ENCODE results near the gene TPCN2.

The TPCN2 gene

DNA sequence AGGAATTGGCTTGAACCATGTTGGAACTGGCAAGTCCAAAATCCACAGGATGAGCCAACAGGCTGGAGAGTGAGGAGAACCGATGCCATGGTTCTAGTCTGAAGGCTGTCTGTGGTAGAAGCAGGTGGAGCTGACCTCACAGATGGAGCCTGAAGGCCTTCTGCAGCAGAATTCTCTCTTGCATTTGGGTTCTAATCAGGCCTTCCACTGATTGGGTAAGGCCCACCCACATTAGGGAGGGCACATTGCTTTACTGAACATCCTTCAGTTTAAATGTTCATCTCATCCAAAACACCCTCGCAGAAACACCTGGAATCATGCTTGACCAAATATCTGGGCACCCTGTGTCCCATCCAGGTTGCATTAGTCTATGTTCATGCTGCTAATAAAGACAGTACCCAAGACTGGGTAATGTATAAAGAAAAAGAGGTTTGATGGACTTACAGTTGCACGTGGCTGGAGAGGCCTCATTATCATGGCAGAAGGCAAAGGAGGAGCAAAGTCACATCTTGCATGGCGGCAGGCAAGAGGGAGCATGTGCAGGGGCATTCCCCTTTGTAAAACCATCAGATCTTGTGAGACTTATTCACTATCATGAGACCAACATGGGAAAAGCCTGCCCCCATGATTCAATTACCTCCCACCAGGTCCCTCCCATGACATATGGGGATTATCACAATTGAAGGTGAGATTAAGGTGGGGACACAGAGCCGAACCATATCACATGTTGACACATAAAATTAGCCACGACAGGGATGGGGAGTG, 122.9 kb downstream of the TPCN2 start:
- no peak for DNase-seq

DNA sequence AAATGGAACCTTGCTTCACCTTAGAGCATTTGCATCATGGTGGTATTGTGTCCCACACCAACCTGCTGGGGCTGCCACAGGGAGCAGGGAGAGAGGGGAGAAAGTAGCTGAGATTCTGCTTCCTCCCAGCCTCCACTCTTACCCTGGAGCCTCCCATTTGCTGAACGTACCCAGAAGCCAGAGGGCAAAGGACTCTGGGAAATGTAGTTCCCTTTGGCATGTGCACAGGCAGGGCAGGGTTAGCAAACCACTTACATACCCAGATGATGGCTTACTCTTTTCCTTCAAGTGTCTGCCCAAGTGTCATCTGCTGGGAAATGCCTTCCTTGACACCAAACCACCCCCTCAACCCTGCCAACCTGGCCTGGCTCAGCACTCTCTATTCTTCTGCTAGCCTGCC, 123.9 kb downstream of the TPCN2 start:
- DNase-seq, result no peak

DNA sequence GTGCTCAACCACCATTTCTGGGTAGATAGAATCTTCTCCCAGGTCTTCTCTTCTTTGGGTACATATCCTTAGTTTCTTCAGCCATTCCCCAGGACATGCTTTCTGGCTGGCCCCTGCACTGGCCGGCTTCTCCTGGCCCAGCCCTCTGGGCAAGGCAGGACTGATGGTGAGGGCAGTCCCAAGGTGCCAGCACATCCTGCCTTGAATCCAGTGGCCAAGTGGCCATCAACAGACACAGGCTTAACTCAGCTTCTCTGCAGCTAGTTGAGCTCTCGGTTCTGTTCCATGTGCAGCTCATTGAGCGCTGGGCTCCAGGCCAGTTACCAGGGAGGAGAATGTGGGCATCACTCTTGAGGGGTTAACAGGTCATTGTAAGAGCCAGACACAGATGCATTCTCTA, 124.6 kb downstream of the TPCN2 start:
- no peak for DNase-seq

DNA sequence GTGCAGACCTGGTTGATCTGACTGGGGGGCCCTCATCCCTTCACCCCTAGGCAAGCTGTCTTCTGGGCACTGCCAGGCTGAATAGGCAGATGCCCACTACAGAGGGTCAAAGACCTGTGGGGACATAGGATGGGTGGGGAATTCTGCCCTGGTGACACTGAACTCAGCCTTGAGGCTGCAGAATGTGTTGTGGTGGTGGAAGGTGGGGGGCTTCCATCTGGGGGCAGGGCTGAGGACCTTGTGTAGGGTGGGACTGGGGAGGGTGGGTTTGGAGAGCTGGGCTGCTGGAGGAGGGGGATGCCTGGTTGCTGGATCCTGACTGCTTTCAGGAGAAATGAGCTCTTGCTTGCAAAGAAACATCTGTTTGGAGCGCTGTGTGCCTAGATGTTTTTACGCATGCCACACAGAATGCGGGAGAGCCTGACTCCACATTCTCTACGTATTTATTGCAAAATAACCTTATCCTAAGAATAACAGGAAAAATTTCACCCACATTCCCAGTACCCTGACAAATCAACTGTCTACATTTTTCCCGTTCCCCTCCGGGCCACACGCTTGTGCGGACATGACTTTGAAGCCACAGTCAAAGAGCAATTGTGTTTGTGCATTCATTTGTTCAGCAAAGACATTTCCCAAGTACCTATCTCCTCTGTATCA, 125.3 kb downstream of the TPCN2 start:
- DNase-seq, result no peak

DNA sequence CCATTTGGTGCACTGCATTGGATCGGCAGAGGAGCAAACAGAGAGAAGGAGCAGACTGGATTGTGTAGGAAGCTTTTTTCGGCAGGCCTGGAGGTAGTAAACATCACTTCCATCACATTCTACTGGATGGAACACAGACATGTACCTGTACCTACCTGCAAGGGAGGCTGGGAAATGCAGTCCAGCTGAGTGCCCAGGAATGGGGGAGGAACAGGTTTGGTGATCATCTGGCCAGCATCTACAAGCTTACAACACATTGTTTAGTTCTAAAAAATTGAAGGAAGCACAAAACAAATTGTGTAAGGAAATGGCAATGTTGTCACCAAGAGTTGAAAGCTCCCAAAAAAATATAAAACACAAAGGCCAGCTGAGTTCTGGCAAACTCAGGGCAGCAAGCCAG, 126.1 kb downstream of the TPCN2 start:
- DNase-seq, result no peak

DNA sequence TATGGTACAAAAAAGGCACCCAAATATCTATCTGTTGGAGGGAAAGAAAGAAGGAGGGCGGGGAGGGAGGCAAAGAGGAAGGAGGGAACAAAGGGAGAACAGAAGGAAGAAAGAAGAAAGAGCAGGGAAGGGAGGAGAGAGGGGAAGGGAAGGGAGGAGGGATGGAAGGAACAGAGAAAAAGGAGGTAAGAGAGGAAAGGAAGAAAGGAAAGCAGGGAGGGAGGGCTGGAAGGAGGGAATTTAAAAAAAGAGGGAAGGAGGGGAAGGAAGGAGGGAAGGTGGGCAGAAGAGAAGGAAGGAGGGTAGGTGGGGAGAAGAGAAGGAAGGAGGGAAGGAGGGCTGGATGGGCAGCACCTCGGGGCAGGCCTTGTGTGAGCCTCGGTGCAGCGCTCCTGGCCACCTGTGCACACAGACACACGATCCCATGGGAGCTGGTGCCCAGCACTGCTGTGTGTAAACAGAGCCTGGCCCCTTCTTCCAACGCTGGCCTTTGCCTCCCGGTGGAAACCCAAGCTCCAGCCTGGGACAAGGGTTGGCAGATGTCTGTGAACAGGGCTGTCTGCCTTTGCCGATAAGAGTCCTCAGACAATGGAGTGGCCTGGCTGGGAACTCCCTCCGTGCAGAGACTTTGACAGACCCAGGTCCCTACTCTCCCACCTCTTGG, 130.2 kb downstream of the TPCN2 start:
- no peak for DNase-seq

DNA sequence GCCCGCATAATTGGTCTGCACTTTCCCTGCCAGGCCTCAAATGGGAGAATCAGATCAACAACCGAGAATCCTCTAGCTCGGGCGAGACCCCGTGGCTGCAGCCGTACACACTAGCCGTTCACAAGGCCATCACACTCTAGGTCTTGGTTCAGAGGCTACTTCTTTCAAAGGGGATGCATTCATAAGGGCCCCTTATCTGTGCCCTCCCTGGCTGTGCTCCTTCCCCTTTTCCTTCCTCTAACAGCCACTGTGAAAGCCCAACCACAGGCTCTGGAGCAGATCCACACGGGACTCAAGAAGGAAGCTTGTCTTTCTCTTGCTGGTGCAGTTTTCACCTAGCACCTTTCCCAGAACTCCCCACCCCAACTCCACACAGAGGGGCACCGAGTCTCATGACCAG, 131.5 kb downstream of the TPCN2 start:
- no peak for DNase-seq

DNA sequence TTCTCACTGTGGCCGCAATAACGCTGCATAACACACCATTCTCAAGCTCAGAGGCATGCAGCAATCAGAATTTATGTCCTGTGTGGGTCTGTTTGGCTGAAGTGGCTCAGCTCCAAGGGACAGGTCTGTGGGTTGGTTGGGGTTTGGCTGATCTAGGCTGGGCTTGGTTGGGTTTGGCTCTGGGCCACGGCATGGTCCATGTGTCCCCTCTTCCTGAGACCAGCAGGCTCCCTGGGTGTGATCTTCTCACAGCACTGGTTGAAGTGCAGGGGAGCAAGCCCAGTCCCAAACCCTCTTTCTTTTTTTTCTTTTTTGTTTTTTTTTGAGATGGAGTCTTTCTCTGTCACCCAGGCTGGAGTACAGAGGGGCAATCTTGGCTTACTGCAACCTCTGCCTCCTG, 132.0 kb downstream of the TPCN2 start:
- no peak for DNase-seq

DNA sequence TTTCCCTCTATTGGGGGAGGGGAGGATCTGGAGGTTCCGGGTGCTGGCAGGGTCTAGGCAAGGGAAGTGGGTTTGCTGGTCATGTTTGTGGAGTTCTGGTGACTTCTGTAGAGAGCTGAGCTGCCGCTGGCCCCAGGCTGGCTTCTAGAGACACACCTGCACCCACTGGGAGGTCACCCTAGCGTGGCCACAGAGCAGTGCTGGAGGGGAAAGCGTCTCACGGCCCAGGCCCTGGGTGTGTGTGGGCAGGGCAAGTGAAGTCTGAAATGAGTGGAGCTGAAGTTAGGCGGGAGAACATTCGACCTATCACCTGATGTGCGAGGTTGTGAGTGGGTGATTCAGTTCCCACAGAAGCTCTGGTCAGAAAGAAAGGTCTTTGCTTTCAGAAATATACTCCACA, 134.9 kb downstream of the TPCN2 start:
- DNase-seq, result no peak
